NT2/D1 (cell line): ENCODE results near the gene SULT1A2.

Experiments used
- SUZ12 ChIP-seq: IDR thresholded peaks from 2 replicates; pipeline ENCODE4 v1.6.1; 2011; ENCODE audit not compliant: insufficient read length, insufficient read depth; ENCODE audit errors: extremely low read depth
- YY1 ChIP-seq: IDR thresholded peaks from 2 replicates; pipeline ENCODE4 v1.6.1; 2011; ENCODE audit not compliant: insufficient read length, insufficient read depth

DNA sequence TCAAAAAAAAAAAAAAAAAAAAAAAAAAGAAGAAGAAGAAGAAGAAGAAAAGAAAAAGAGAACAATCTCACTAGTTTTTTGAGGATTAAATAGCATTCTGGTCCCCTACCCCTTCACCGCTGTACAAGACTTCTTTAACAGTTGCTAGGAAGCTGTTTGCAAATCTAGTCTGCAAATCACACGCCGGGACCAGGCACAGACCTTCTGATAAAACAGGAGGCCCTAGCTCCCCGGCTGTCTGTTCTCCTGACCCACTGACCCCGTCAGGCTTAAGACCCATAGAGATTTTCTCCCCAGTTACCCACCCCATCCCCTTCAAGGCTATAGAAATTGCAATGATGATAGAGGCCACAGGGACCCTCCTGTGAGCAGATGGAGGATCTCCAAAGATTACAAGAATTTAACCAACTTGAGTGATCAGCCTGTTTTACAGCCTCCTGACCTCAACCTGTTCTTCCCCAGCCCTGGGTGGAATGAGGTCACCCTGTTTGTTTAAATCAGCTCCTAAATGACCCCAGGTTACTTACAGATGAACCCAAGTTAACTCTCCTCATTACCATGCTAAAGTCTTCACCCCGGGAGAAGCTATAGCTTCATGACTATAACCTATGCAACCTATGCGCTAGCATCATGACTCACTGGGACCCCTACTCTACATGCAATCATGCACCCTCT, 24.8 kb upstream of the SULT1A2 start:
- TF ChIP-seq YY1 (no peak), SUZ12 (no peak)
